ENCODE results near the gene TUB. TPM values are rescaled to one million over a fixed set of nuclear protein-coding genes. Genes with fewer than 3 reads are reported as not detected.

TUB gene
- polyA plus RNA-seq, 1 donor (not counting 4 experiments of a cell fraction or from before 2014, with no cell fraction given), result 0.84 TPM

GRCh38 chr11:8095371-8095770 is 14.4 kb downstream of the TUB start:
- H3K4me3 ChIP-seq (ENCODE audit: control insufficient read depth in 2 of 3, extremely low read depth in 1 of 3, insufficient read depth in 2 of 3, low read depth in 1 of 3, low read length in 3 of 3), result no peak overlapping the region
- H3K79me2 ChIP-seq (ENCODE audit: control insufficient read depth, insufficient read depth, low read length), result no peaks in the 10 kb centered on the region
- DNase-seq (ENCODE audit: low read depth, low spot score) (no peak), FAIRE-seq (no peak)
- H4K20me1 ChIP-seq (ENCODE audit: control insufficient read depth, extremely low read depth, insufficient read depth, low read length), result no peaks in the 10 kb centered on the region
- H2AFZ ChIP-seq (ENCODE audit: control insufficient read depth, low read length), result no peak overlapping the region
- H3K9me3 ChIP-seq (ENCODE audit: control insufficient read depth, low read depth, low read length), result no peaks in the 10 kb centered on the region
- no peak overlapping the region for H3K27ac ChIP-seq (ENCODE audit: control insufficient read depth, insufficient read depth, low read length)
- H3K27me3 ChIP-seq (ENCODE audit: control insufficient read depth, extremely low read depth, insufficient read depth, low read length), result no peaks in the 10 kb centered on the region
- no peaks in the 10 kb centered on the region for H3K36me3 ChIP-seq (ENCODE audit: control insufficient read depth in 2 of 2, extremely low read depth in 1 of 2, insufficient read depth in 2 of 2, low read length in 2 of 2)
- H3K9ac ChIP-seq (ENCODE audit: control insufficient read depth, extremely low read depth, insufficient read depth, low read length), result no peak overlapping the region
- no peaks in the 10 kb centered on the region for H3K9me1 ChIP-seq (ENCODE audit: control insufficient read depth, extremely low read depth, insufficient read depth, low read length)
- TF ChIP-seq EZH2 (IDR thresholded peaks at IDR 0.05; ENCODE audit: low read length), result no peak
- TF ChIP-seq, protein P1, sequence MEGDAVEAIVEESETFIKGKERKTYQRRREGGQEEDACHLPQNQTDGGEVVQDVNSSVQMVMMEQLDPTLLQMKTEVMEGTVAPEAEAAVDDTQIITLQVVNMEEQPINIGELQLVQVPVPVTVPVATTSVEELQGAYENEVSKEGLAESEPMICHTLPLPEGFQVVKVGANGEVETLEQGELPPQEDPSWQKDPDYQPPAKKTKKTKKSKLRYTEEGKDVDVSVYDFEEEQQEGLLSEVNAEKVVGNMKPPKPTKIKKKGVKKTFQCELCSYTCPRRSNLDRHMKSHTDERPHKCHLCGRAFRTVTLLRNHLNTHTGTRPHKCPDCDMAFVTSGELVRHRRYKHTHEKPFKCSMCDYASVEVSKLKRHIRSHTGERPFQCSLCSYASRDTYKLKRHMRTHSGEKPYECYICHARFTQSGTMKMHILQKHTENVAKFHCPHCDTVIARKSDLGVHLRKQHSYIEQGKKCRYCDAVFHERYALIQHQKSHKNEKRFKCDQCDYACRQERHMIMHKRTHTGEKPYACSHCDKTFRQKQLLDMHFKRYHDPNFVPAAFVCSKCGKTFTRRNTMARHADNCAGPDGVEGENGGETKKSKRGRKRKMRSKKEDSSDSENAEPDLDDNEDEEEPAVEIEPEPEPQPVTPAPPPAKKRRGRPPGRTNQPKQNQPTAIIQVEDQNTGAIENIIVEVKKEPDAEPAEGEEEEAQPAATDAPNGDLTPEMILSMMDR (optimal IDR thresholded peaks at IDR 0.05 in 1 of 3, IDR thresholded peaks at IDR 0.05 in 1 of 3, conservative IDR thresholded peaks at IDR 0.05 in 1 of 3; ENCODE audit: extremely low read depth in 1 of 3, insufficient read depth in 2 of 3, low read length in 3 of 3), result no peak
- dilution Hi-C loops (cut with MboI; ENCODE audit: extremely low pct_ligation_motif_present, low sequenced_read_pairs), result no loop called here
- H3K4me1 ChIP-seq (ENCODE audit: control insufficient read depth, extremely low read depth, insufficient read depth, low read length), result peaks cover 7% of the 10 kb centered on the region
- H3K4me2 ChIP-seq (ENCODE audit: control insufficient read depth, extremely low read depth, insufficient read depth, low read depth, low read length), result no peak overlapping the region

GRCh38 chr11:8095806-8096522 is 15.0 kb downstream of the TUB start:
- no peak for DNase-seq (ENCODE audit: low read depth, low spot score)
- TF ChIP-seq, protein P1 (optimal IDR thresholded peaks at IDR 0.05 in 1 of 3, IDR thresholded peaks at IDR 0.05 in 1 of 3, conservative IDR thresholded peaks at IDR 0.05 in 1 of 3; ENCODE audit: extremely low read depth in 1 of 3, insufficient read depth in 2 of 3, low read length in 3 of 3), result no peak
- TF ChIP-seq EZH2 (IDR thresholded peaks at IDR 0.05; ENCODE audit: low read length), result no peak
- H3K4me1 ChIP-seq (ENCODE audit: control insufficient read depth, extremely low read depth, insufficient read depth, low read length), result peaks cover 5% of the 10 kb centered on the region
- no peak for FAIRE-seq
- H3K79me2 ChIP-seq (ENCODE audit: control insufficient read depth, insufficient read depth, low read length), result no peaks in the 10 kb centered on the region
- no peak overlapping the region for H3K4me2 ChIP-seq (ENCODE audit: control insufficient read depth, extremely low read depth, insufficient read depth, low read depth, low read length)
- no peak overlapping the region for H3K4me3 ChIP-seq (ENCODE audit: control insufficient read depth in 2 of 3, extremely low read depth in 1 of 3, insufficient read depth in 2 of 3, low read depth in 1 of 3, low read length in 3 of 3)
- H3K9me1 ChIP-seq (ENCODE audit: control insufficient read depth, extremely low read depth, insufficient read depth, low read length), result no peaks in the 10 kb centered on the region
- H3K9ac ChIP-seq (ENCODE audit: control insufficient read depth, extremely low read depth, insufficient read depth, low read length), result no peak overlapping the region
- no peaks in the 10 kb centered on the region for H3K9me3 ChIP-seq (ENCODE audit: control insufficient read depth, low read depth, low read length)
- dilution Hi-C loops (cut with MboI; ENCODE audit: extremely low pct_ligation_motif_present, low sequenced_read_pairs), result no loop called here
- no peaks in the 10 kb centered on the region for H3K27me3 ChIP-seq (ENCODE audit: control insufficient read depth, extremely low read depth, insufficient read depth, low read length)
- H3K27ac ChIP-seq (ENCODE audit: control insufficient read depth, insufficient read depth, low read length), result no peak overlapping the region
- no peak overlapping the region for H2AFZ ChIP-seq (ENCODE audit: control insufficient read depth, low read length)
- H3K36me3 ChIP-seq (ENCODE audit: control insufficient read depth in 2 of 2, extremely low read depth in 1 of 2, insufficient read depth in 2 of 2, low read length in 2 of 2), result no peaks in the 10 kb centered on the region
- no peaks in the 10 kb centered on the region for H4K20me1 ChIP-seq (ENCODE audit: control insufficient read depth, extremely low read depth, insufficient read depth, low read length)

Data from keratinocyte (primary cell).